Lung (tissue), 12 donors: ENCODE data around the gene DAAM2. TPM values are rescaled to one million over a fixed set of nuclear protein-coding genes. Genes with fewer than 3 reads are reported as not detected.
A peak's percentile ranks its signal among the peaks of the same experiment; 100 is the strongest.

Source experiments
- ATAC-seq: fragments of 200-7000 bp; cut with Tn5 transposase; one replicate; pipeline ENCODE4 v1.9.1; 2020; ENCODE audit warnings: moderate number of reproducible peaks; ENCODE audit not compliant: insufficient read depth, low FRiP score
- DNase-seq, 3 donors: peaks; one replicate each; pipeline ENCODE4 v3.0.0-alpha.2; 2013 to 2017
- H3K27ac ChIP-seq, 2 donors: one replicate each; pipeline ENCODE4 v1.5.1; 2013; ENCODE audit warnings: mild to moderate bottlenecking in 2 of 2, moderate library complexity in 2 of 2, control low read depth in 1 of 2, inconsistent platforms in 1 of 2, low read depth in 1 of 2, low read length in 1 of 2
- H3K27me3 ChIP-seq, 3 donors: one replicate each; pipeline ENCODE4 v1.5.1; 2013; ENCODE audit warnings: low read length in 2 of 3; ENCODE audit not compliant: control insufficient read depth in 3 of 3, insufficient read depth in 3 of 3
- H3K36me3 ChIP-seq, 4 donors: one replicate each; pipeline ENCODE4 v1.5.1; 2013; ENCODE audit warnings: low read length in 4 of 4, mild to moderate bottlenecking in 1 of 4, moderate library complexity in 1 of 4; ENCODE audit not compliant: control insufficient read depth in 4 of 4, insufficient read depth in 4 of 4
- H3K4me1 ChIP-seq, 5 donors: one replicate each; pipeline ENCODE4 v1.5.1; 2013; ENCODE audit warnings: low read length in 5 of 5, mild to moderate bottlenecking in 2 of 5, moderate library complexity in 1 of 5; ENCODE audit not compliant: control insufficient read depth in 5 of 5, insufficient read depth in 5 of 5
- H3K4me3 ChIP-seq: one replicate; pipeline ENCODE4 v1.5.1; 2013; ENCODE audit warnings: mild to moderate bottlenecking, control low read depth, moderate library complexity
- H3K9ac ChIP-seq, 2 donors: one replicate each; pipeline ENCODE4 v1.5.1; 2013; ENCODE audit warnings: low read length in 2 of 2, control low read depth in 1 of 2; ENCODE audit not compliant: insufficient read depth in 1 of 2
- H3K9me3 ChIP-seq, 4 donors: one replicate each; pipeline ENCODE4 v1.5.1; 2013; ENCODE audit warnings: low read length in 3 of 4, mild to moderate bottlenecking in 1 of 4, moderate library complexity in 1 of 4; ENCODE audit not compliant: control insufficient read depth in 4 of 4, insufficient read depth in 3 of 4
- CTCF ChIP-seq: IDR thresholded peaks from 2 replicates; pipeline ENCODE4 v1.5.1; 2012; ENCODE audit warnings: mild to moderate bottlenecking; ENCODE audit errors: control extremely low read depth, extremely low read depth
- WGBS, 2 donors: extraction: QIAGEN DNeasy Blood & Tissue Kit; methylation state at CpG; one replicate each; pipeline ENCODE4 v1.1.7; 2013; 5-methylcytosine and 5-hydroxymethylcytosine counted together
- polyA plus RNA-seq, 2 donors: library from polyadenylated mRNA; stranded (reverse); fragments of 200-250 nt; gene quantifications; one replicate each; pipeline ENCODE4 v1.2.1, GENCODE V29; 2013
- total RNA-seq, 2 donors: library from RNA; depleted of rRNA in 1 of 2; stranded (reverse); fragments of >200 nt in 1 of 2; gene quantifications; one replicate each; pipeline ENCODE4 v1.2.1, GENCODE V29; 2014 to 2021
- donor health status: control.
- donor health status: control.
- donor health status: Bipolar disorder and iron deficiency.
- donor health status: healthy.
- donor health status: DM: yes; HTN: yes; CAD: no.

Gene DAAM2
- total and polyA plus RNA-seq, 4 donors: 13.6 to 43.0 (median 28.5) TPM

GRCh38 chr6:39927159-39927558 is 135.0 kb downstream of the DAAM2 start:
- DNase-seq (no peak), ATAC-seq (no peak)
- Histone ChIP-seq H3K9ac (no peak overlapping the region), H3K9me3 (no peaks in the 10 kb centered on the region), H3K27me3 (no peaks in the 10 kb centered on the region), H3K4me3 (no peak overlapping the region), H3K27ac (no peak overlapping the region), H3K36me3 (peaks cover 4 to 17% (median 9%) of the 10 kb centered on the region in 4 donors), H3K4me1 (peaks cover 0 to 25% (median 4%) of the 10 kb centered on the region in 5 donors)
- no peak for TF ChIP-seq CTCF
- 84 to 90% methylated on average over 11 of the region's 11 CpGs for WGBS, 2 donors

GRCh38 chr6:39929039-39929732 is 137.0 kb downstream of the DAAM2 start:
- H3K36me3 ChIP-seq: peaks cover 4 to 11% (median 7%) of the 10 kb centered on the region in 4 donors
- ATAC-seq (no peak), DNase-seq (no peak)
- peaks cover 0 to 33% (median 18%) of the 10 kb centered on the region in 5 donors for H3K4me1 ChIP-seq
- H3K27me3 ChIP-seq: no peaks in the 10 kb centered on the region
- peak overlapping the region in 1 of 2 donors; percentile 30 for H3K27ac ChIP-seq
- 45 to 59% methylated on average over 9 of the region's 9 CpGs for WGBS, 2 donors
- no peak overlapping the region for H3K9ac ChIP-seq
- H3K9me3 ChIP-seq: no peaks in the 10 kb centered on the region
- no peak for TF ChIP-seq CTCF
- H3K4me3 ChIP-seq: no peak overlapping the region

- Histone ChIP-seq H3K36me3 (peaks cover 4 to 8% (median 6%) of the 10 kb centered on the region in 4 donors), H3K4me3 (no peak overlapping the region), H3K9ac (no peak overlapping the region), H3K27ac (peak overlapping the region; percentile 26 to 54), H3K27me3 (no peaks in the 10 kb centered on the region), H3K9me3 (no peaks in the 10 kb centered on the region), H3K4me1 (peaks cover 0 to 33% (median 20%) of the 10 kb centered on the region in 5 donors)
- ATAC-seq: no peak
- TF ChIP-seq CTCF: no peak
- DNase-seq: no peak
- WGBS, 2 donors: 69 to 84% methylated on average over 11 of the region's 11 CpGs
Measured at GRCh38 chr6:39929733-39930461, 137.7 kb downstream of the DAAM2 start.
